Left ventricle myocardium inferior (tissue), 1 donor: ENCODE data around the gene PRELP. TPM values are rescaled to one million over a fixed set of nuclear protein-coding genes. Genes with fewer than 3 reads are reported as not detected.

Source experiments
- DNase-seq: peaks from one replicate; pipeline ENCODE4 v3.0.0-alpha.2; 2020
- H3K27ac ChIP-seq: fragments of 200-600 bp; replicated peaks from 2 replicates; pipeline ENCODE4 v1.8.0; 2021
- H3K27me3 ChIP-seq: fragments of 200-600 bp; 2 replicates; pipeline ENCODE4 v1.8.0; 2021; ENCODE audit warnings: low read depth
- H3K36me3 ChIP-seq: fragments of 200-600 bp; 2 replicates; pipeline ENCODE4 v1.8.0; 2021
- H3K4me1 ChIP-seq: fragments of 200-600 bp; 2 replicates; pipeline ENCODE4 v1.8.0; 2021
- H3K4me3 ChIP-seq: fragments of 200-600 bp; 2 replicates; pipeline ENCODE4 v1.8.0; 2021; ENCODE audit warnings: mild to moderate bottlenecking, moderate library complexity
- H3K9me3 ChIP-seq: fragments of 200-600 bp; replicated peaks from 2 replicates; pipeline ENCODE4 v1.8.0; 2021
- intact Hi-C: fragments of 100-400 bp; cut with micrococcal nuclease; formaldehyde crosslinking; loops from one replicate; pipeline ENCODE4 v1.11.0; 2022
- total RNA-seq: library from RNA; stranded (reverse); fragmentation: NEBNext Ultra II Directional; extraction: Animal tissue kit (Norgen Biotek cat#: 25700); gene quantifications from one replicate; pipeline ENCODE4 v1.2.1, GENCODE V29; 2021
- TF ChIP-seq, protein P1 (sequence below): fragments of 200-600 bp; IDR thresholded peaks from 2 replicates; pipeline ENCODE4 v1.8.0; 2021; ENCODE audit warnings: antibody characterized with exemption, mild to moderate bottlenecking, borderline replicate concordance
- donor health status: DM: no; HTN: yes; CAD: no; lungs with severe emphysema.

Gene PRELP
- total RNA-seq, 1 donor from 2014 or later: 22.5 TPM

DNA sequence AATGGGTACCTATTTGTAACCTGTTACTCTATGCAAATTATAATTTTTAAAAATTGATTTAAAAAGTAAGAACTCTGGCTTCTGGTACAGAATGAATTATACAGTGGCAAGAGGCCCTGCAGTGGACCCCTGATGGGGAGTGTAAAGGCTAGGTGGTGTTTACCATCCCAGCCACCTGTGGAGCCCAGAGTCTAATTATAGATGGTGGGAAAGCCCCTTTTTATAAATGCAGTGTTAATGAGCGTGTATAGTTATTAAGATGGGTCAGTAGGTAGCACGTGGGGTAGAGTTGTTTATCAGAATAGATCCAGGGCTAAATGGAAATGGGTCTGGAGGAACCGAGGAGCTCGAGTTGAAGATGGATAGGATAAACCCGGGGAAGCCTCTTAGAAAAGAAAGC is 13.9 kb upstream of the PRELP start:
- intact Hi-C loops: no loop called here
- TF ChIP-seq, protein P1, sequence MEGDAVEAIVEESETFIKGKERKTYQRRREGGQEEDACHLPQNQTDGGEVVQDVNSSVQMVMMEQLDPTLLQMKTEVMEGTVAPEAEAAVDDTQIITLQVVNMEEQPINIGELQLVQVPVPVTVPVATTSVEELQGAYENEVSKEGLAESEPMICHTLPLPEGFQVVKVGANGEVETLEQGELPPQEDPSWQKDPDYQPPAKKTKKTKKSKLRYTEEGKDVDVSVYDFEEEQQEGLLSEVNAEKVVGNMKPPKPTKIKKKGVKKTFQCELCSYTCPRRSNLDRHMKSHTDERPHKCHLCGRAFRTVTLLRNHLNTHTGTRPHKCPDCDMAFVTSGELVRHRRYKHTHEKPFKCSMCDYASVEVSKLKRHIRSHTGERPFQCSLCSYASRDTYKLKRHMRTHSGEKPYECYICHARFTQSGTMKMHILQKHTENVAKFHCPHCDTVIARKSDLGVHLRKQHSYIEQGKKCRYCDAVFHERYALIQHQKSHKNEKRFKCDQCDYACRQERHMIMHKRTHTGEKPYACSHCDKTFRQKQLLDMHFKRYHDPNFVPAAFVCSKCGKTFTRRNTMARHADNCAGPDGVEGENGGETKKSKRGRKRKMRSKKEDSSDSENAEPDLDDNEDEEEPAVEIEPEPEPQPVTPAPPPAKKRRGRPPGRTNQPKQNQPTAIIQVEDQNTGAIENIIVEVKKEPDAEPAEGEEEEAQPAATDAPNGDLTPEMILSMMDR: no peak
- Histone ChIP-seq H3K27me3 (no peaks in the 10 kb centered on the region), H3K4me3 (no peak overlapping the region), H3K27ac (no peak overlapping the region), H3K9me3 (no peaks in the 10 kb centered on the region), H3K36me3 (no peaks in the 10 kb centered on the region), H3K4me1 (peaks cover 26% of the 10 kb centered on the region)
- DNase-seq: no peak

DNA sequence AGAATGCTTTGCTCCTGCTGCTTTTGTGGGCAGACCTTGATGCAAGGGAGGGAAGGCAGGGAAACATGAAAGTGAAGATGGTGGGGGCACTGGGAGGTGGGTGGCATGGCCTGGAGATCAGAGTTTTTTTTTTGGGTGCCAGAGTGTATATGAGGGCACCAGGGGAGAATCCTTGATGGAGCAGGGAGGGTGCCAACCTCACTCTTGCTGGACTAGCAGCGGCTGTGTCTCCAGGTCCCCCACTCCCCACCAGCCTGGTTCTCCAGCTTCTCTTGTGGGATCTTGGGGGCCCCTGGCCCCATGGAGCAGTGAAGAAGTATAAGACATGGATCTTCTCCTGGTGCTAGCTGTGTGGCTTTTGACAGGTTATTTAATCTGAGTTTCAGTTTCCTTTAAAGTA is 13.5 kb upstream of the PRELP start:
- Histone ChIP-seq H3K27ac (no peak overlapping the region), H3K36me3 (no peaks in the 10 kb centered on the region), H3K27me3 (no peaks in the 10 kb centered on the region), H3K4me3 (no peak overlapping the region), H3K9me3 (no peaks in the 10 kb centered on the region), H3K4me1 (peaks cover 30% of the 10 kb centered on the region)
- intact Hi-C loops: no loop called here
- TF ChIP-seq, protein P1: no peak
- DNase-seq: no peak

DNA sequence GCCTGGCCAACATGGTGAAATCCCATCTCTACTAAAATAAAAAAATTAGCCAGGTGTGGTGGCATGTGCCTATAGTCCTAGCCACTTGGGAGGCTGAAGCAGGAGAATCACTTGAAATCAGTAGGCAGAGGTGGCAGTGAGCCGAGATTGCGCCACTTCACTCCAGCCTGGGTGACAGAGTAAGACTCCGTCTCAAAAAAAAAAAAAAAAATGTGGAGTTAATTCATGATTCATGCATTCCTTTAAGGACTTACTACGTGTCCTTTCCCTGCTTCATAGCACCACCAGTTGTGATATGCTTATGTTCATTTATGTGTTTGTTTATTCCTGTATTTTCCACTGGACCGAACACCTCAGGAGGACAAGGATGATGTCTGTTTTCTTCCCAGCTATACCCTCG is 12.7 kb upstream of the PRELP start:
- Histone ChIP-seq H3K27me3 (no peaks in the 10 kb centered on the region), H3K9me3 (no peaks in the 10 kb centered on the region), H3K4me1 (peaks cover 37% of the 10 kb centered on the region), H3K36me3 (no peaks in the 10 kb centered on the region), H3K27ac (peak overlapping the region; percentile 70), H3K4me3 (no peak overlapping the region)
- TF ChIP-seq, protein P1: no peak
- intact Hi-C loops: no loop called here
- DNase-seq: no peak

DNA sequence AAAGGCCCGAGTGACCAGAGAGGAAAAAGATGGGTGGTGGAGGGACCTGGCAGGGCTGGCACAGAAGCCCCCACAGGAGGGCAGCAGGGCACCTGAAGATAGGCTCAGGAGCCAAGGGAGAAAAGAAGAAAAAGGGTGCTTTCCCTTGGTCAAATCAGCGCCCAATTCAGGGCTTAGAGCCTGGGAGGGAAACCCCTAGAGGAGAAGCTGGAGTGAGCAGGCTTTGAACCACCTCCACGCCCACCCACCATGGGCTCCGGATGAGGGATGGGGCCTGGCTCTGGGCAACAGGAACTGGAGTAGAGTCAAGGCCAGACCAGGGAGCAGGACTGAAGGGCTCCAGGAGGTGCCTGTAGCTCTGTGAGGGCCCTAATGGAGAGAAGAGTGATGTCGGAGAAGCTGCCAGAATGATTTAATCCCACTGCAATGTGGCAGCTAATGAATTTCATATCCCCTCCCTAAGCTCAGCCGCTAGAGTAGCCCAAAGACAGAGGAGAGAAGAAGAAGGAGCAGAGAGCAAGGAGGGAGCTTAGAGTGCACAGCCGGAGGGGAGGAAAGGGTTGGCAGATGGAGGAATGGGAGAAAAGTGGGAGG is 12.0 kb upstream of the PRELP start:
- H3K4me3 ChIP-seq: no peak overlapping the region
- H3K36me3 ChIP-seq: no peaks in the 10 kb centered on the region
- intact Hi-C loops: no loop called here
- TF ChIP-seq, protein P1: no peak
- H3K27me3 ChIP-seq: no peaks in the 10 kb centered on the region
- H3K4me1 ChIP-seq: peaks cover 44% of the 10 kb centered on the region
- H3K27ac ChIP-seq: peak overlapping the region; percentile 70
- DNase-seq: no peak
- no peaks in the 10 kb centered on the region for H3K9me3 ChIP-seq

DNA sequence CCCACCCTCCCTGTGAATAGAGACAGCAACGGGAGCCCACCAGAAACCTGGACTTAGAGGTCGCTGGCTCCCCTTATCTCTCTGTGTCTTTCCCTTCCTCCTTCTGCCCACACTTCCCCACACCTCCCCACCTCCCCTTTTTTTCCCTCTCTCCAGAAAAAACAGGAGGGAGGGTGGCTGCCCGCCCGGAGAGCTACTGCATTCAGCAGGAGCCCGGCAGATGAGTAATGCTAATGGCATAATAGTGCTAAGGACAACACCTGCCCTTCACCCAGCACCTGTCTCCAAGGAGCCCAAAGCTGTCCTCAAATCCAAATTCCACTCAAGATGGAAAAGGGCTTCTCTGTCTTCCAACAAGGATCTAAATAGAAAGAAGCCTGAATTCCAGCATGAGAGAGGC is 11.4 kb upstream of the PRELP start:
- Histone ChIP-seq H3K9me3 (no peaks in the 10 kb centered on the region), H3K27ac (peak overlapping the region; percentile 70), H3K27me3 (no peaks in the 10 kb centered on the region), H3K4me1 (peaks cover 44% of the 10 kb centered on the region), H3K36me3 (no peaks in the 10 kb centered on the region), H3K4me3 (no peak overlapping the region)
- intact Hi-C loops: no loop called here
- DNase-seq: no peak
- TF ChIP-seq, protein P1: no peak
